Dedifferentiated amniotic fluid mesenchymal stem cell (primary cell): ENCODE measurements around the gene ZBTB7A.

Experiments
- DNase-seq: peaks from one replicate; pipeline ENCODE4 v3.0.0-alpha.2; 2016; ENCODE audit errors: extremely low spot score

The ZBTB7A gene

GRCh38 chr19:4036576-4037300, 30.0 kb downstream of the ZBTB7A start:
- no peak for DNase-seq

- no peak for DNase-seq
Measured at GRCh38 chr19:4035582-4035981, 31.1 kb downstream of the ZBTB7A start.

- DNase-seq, result no peak
Measured at GRCh38 chr19:4035018-4035566, 31.6 kb downstream of the ZBTB7A start.

GRCh38 chr19:4034048-4035017, 32.4 kb downstream of the ZBTB7A start:
- no peak for DNase-seq

- no peak for DNase-seq
Measured at GRCh38 chr19:4033028-4033956, 33.4 kb downstream of the ZBTB7A start.

- DNase-seq, result no peak
Measured at GRCh38 chr19:4032436-4032835, 34.3 kb downstream of the ZBTB7A start.

- DNase-seq, result no peak
Measured at GRCh38 chr19:4031420-4031819, 35.3 kb downstream of the ZBTB7A start.

- no peak for DNase-seq
Measured at GRCh38 chr19:4030981-4031380, 35.7 kb downstream of the ZBTB7A start.

- no peak for DNase-seq
Measured at GRCh38 chr19:4030552-4030951, 36.1 kb downstream of the ZBTB7A start.

GRCh38 chr19:4029247-4029614, 37.5 kb downstream of the ZBTB7A start:
- DNase-seq, result no peak

- DNase-seq, result no peak
Measured at GRCh38 chr19:4028334-4029246, 38.1 kb downstream of the ZBTB7A start.

- DNase-seq, result no peak
Measured at GRCh38 chr19:4027146-4027545, 39.6 kb downstream of the ZBTB7A start.

- DNase-seq, result no peak
Measured at GRCh38 chr19:4025317-4025716, 41.4 kb downstream of the ZBTB7A start.

- DNase-seq, result no peak
Measured at GRCh38 chr19:4023600-4024398, 42.9 kb downstream of the ZBTB7A start.

- no peak for DNase-seq
Measured at GRCh38 chr19:4019578-4019977, 47.1 kb downstream of the ZBTB7A start.

GRCh38 chr19:4018775-4019504, 47.8 kb downstream of the ZBTB7A start:
- DNase-seq, result no peak

GRCh38 chr19:4018140-4018613, 48.5 kb downstream of the ZBTB7A start:
- DNase-seq, result no peak

GRCh38 chr19:4016903-4017638, 49.6 kb downstream of the ZBTB7A start:
- no peak for DNase-seq
